SK-N-SH (cell line): Measurements from ENCODE around the gene PIGN. TPM values are rescaled to one million over a fixed set of nuclear protein-coding genes. Genes with fewer than 3 reads are reported as not detected.

ENCODE experiments used
- CTCF ChIA-PET: fragments of 300-600, 350-600 bp; formaldehyde crosslinking; extraction: SDS; loops from one replicate; lab custom pipeline; 2021; lab: Yijun Ruan, JAX
- POLR2A ChIA-PET: fragments of 350-600 bp; sonication (Branson Sonifier 250); formaldehyde crosslinking; extraction: SDS; loops from one replicate; lab custom pipeline; 2020; ENCODE audit warnings: antibody characterized with exemption, inconsistent platforms; lab: Yijun Ruan, JAX
- DNase-seq: peaks from one replicate; pipeline ENCODE4 v3.0.0; 2012
- H2AFZ ChIP-seq: fragments of 200-600 bp; sonication (generic); 2 replicates; pipeline ENCODE4 v1.8.1; 2016; ENCODE audit warnings: antibody characterized with exemption, mild to moderate bottlenecking, low read depth
- H3F3A ChIP-seq: fragments of 200-600 bp; sonication (generic); replicated peaks from 2 replicates; pipeline ENCODE3; 2016; ENCODE audit warnings: antibody characterized with exemption, mild to moderate bottlenecking; ENCODE audit not compliant: insufficient read depth
- H3K27ac ChIP-seq, 2 experiments: fragments of 200-500 bp in 1 of 2; fragments of 200-600 bp in 1 of 2; sonication (Bioruptor generic) in 1 of 2; sonication (generic), shearing (Covaris generic) in 1 of 2; 2 replicates each; pipeline versions ENCODE4 v1.5.1 to v1.6.1; 2014 to 2016; ENCODE audit warnings: low read depth in 2 of 2, inconsistent platforms in 1 of 2, low read length in 1 of 2, mild to moderate bottlenecking in 1 of 2, mixed read lengths in 1 of 2
- H3K27me3 ChIP-seq: fragments of 200-600 bp; sonication (generic), shearing (Covaris generic); 2 replicates; pipeline ENCODE4 v1.6.1; 2016; ENCODE audit warnings: mixed run types; ENCODE audit not compliant: insufficient read depth
- H3K36me3 ChIP-seq, 2 experiments: fragments of 200-500 bp in 1 of 2; fragments of 200-600 bp in 1 of 2; sonication (Bioruptor generic) in 1 of 2; sonication (generic) in 1 of 2; replicated peaks in 1 of 2; 2 replicates each; pipeline versions ENCODE3 to v1.5.1; 2014 to 2016; ENCODE audit warnings: low read length in 1 of 2, mild to moderate bottlenecking in 1 of 2; ENCODE audit not compliant: insufficient read depth in 2 of 2, control insufficient read depth in 1 of 2
- H3K4me1 ChIP-seq, 2 experiments: fragments of 200-500 bp in 1 of 2; fragments of 200-600 bp in 1 of 2; sonication (Bioruptor generic) in 1 of 2; sonication (generic), shearing (Covaris generic) in 1 of 2; 2 replicates each; pipeline versions ENCODE4 v1.5.1 to v1.6.1; 2014 to 2016; ENCODE audit warnings: low read depth in 1 of 2, low read length in 1 of 2, mixed run types in 1 of 2; ENCODE audit not compliant: insufficient read depth in 2 of 2, control insufficient read depth in 1 of 2
- H3K4me2 ChIP-seq: fragments of 200-600 bp; sonication (generic), shearing (Covaris generic); 2 replicates; pipeline ENCODE4 v1.6.1; 2017; ENCODE audit warnings: mixed run types
- H3K4me3 ChIP-seq, 2 experiments: fragments of 200-500 bp in 1 of 2; fragments of 200-600 bp in 1 of 2; sonication (Bioruptor generic) in 1 of 2; sonication (generic), shearing (Covaris generic) in 1 of 2; 2 replicates each; pipeline versions ENCODE4 v1.5.1 to v1.8.1; 2014 to 2016; ENCODE audit warnings: low read depth in 2 of 2, inconsistent platforms in 1 of 2, low read length in 1 of 2, mild to moderate bottlenecking in 1 of 2, mixed read lengths in 1 of 2, moderate library complexity in 1 of 2
- H3K79me2 ChIP-seq: fragments of 200-600 bp; sonication (generic); 2 replicates; pipeline ENCODE4 v1.8.1; 2017; ENCODE audit warnings: mild to moderate bottlenecking; ENCODE audit not compliant: insufficient read depth
- H3K9ac ChIP-seq: fragments of 200-600 bp; sonication (generic); 2 replicates; pipeline ENCODE4 v1.6.1; 2017; ENCODE audit warnings: mixed run types
- H3K9me2 ChIP-seq: fragments of 200-600 bp; sonication (generic); 2 replicates; pipeline ENCODE4 v1.6.1; 2017; ENCODE audit warnings: mixed run types
- H3K9me3 ChIP-seq: fragments of 200-600 bp; sonication (generic); 2 replicates; pipeline ENCODE4 v1.6.1; 2017; ENCODE audit warnings: mixed run types, mild to moderate bottlenecking, moderate library complexity
- H4K20me1 ChIP-seq: fragments of 200-600 bp; sonication (generic); 2 replicates; pipeline ENCODE4 v1.6.1; 2017; ENCODE audit warnings: mild to moderate bottlenecking, mixed run types; ENCODE audit not compliant: insufficient read depth
- EZH2phosphoT487 ChIP-seq: fragments of 200-600 bp; sonication (generic); IDR thresholded peaks from 2 replicates; pipeline ENCODE4 v1.6.1; 2017; ENCODE audit warnings: low read depth, mixed run types, mild to moderate bottlenecking, antibody characterized with exemption, moderate library complexity, borderline replicate concordance
- GABPA ChIP-seq: IDR thresholded peaks from 2 replicates; pipeline ENCODE4 v1.4.0; 2012; ENCODE audit warnings: low read depth, mild to moderate bottlenecking
- IRF3 ChIP-seq: fragments of 150-350 bp; IDR thresholded peaks from 2 replicates; pipeline ENCODE4 v1.6.1; 2016; ENCODE audit warnings: mild to moderate bottlenecking, low read depth, low read length
- NFIC ChIP-seq: IDR thresholded peaks from 2 replicates; pipeline ENCODE4 v1.4.0; 2012; ENCODE audit warnings: borderline replicate concordance
- NRF1 ChIP-seq: IDR thresholded peaks from 2 replicates; pipeline ENCODE4 v1.6.1; 2012; ENCODE audit warnings: low read depth, mild to moderate bottlenecking, low read length
- POLR2AphosphoS5 ChIP-seq: IDR thresholded peaks from 2 replicates; pipeline ENCODE4 v1.6.1; 2012; ENCODE audit warnings: low read depth, low read length
- REST ChIP-seq: IDR thresholded peaks from 2 replicates; pipeline ENCODE4 v1.6.1; 2012; ENCODE audit warnings: mild to moderate bottlenecking, low read depth, low read length, moderate library complexity
- RFX5 ChIP-seq: IDR thresholded peaks from 2 replicates; pipeline ENCODE4 v1.6.1; 2012; ENCODE audit warnings: mild to moderate bottlenecking, improper control_type of control experiment, low read length
- RXRA ChIP-seq: IDR thresholded peaks from 2 replicates; pipeline ENCODE4 v1.4.0; 2012; ENCODE audit warnings: low read depth, mild to moderate bottlenecking, borderline replicate concordance
- SIN3A ChIP-seq: IDR thresholded peaks from 2 replicates; pipeline ENCODE4 v1.6.1; 2012; ENCODE audit warnings: low read depth, mild to moderate bottlenecking, low read length, moderate library complexity, borderline replicate concordance
- TCF12 ChIP-seq: IDR thresholded peaks from 2 replicates; pipeline ENCODE4 v1.4.0; 2012
- TEAD4 ChIP-seq: IDR thresholded peaks from 2 replicates; pipeline ENCODE4 v1.4.0; 2012; ENCODE audit warnings: mild to moderate bottlenecking, borderline replicate concordance; ENCODE audit not compliant: insufficient read depth
- USF1 ChIP-seq: IDR thresholded peaks from 2 replicates; pipeline ENCODE4 v1.4.0; 2012; ENCODE audit warnings: low read depth, borderline replicate concordance
- WGBS: methylation state at CpG from one replicate; pipeline ENCODE4 v1.1.6; 2017; ENCODE audit warnings: low lambda C conversion rate; 5-methylcytosine and 5-hydroxymethylcytosine counted together
- polyA plus RNA-seq, 3 experiments: library from polyadenylated mRNA; depleted of rRNA; stranded (reverse); fragments of >200 nt; gene quantifications; 2 replicates each; pipeline ENCODE4 v1.2.3, GENCODE V29; 2012
- TF ChIP-seq, protein P1 (sequence below): fragments of 200-600 bp; sonication (generic); IDR thresholded peaks from 2 replicates; pipeline ENCODE4 v1.6.1; 2017; ENCODE audit warnings: antibody characterized with exemption, mild to moderate bottlenecking, moderate library complexity

The PIGN gene
- polyA plus RNA-seq, 1 of the 3 experiments (the other 2 are of a cell fraction), result 6.1 TPM

- TF ChIP-seq IRF3 (no peak), SIN3A (no peak)
Measured at GRCh38 chr18:62157843-62158242, 29.0 kb downstream of the PIGN start (continued).

- H3K9ac ChIP-seq, result no peak overlapping the region
- H3K27me3 ChIP-seq, result no peaks in the 10 kb centered on the region
- no peaks in the 10 kb centered on the region for H3K4me1 ChIP-seq
- H2AFZ ChIP-seq, result no peak overlapping the region
- 100% methylated on average over 1 of the region's 1 CpG for WGBS
- H3K79me2 ChIP-seq, result no peaks in the 10 kb centered on the region
- H3K36me3 ChIP-seq, result peaks cover 15 to 34% of the 10 kb centered on the region in 2 experiments
- no peaks in the 10 kb centered on the region for H3K9me3 ChIP-seq
- no peak for TF ChIP-seq GABPA
- TF ChIP-seq POLR2AphosphoS5, result no peak
- TF ChIP-seq RFX5, result no peak
- no peak for TF ChIP-seq USF1
- TF ChIP-seq, protein P1, sequence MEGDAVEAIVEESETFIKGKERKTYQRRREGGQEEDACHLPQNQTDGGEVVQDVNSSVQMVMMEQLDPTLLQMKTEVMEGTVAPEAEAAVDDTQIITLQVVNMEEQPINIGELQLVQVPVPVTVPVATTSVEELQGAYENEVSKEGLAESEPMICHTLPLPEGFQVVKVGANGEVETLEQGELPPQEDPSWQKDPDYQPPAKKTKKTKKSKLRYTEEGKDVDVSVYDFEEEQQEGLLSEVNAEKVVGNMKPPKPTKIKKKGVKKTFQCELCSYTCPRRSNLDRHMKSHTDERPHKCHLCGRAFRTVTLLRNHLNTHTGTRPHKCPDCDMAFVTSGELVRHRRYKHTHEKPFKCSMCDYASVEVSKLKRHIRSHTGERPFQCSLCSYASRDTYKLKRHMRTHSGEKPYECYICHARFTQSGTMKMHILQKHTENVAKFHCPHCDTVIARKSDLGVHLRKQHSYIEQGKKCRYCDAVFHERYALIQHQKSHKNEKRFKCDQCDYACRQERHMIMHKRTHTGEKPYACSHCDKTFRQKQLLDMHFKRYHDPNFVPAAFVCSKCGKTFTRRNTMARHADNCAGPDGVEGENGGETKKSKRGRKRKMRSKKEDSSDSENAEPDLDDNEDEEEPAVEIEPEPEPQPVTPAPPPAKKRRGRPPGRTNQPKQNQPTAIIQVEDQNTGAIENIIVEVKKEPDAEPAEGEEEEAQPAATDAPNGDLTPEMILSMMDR, result no peak
- no peak for TF ChIP-seq TEAD4
- no peak overlapping the region for H3K4me2 ChIP-seq
- DNase-seq, result no peak
- H3K4me3 ChIP-seq, result no peak overlapping the region
- CTCF ChIA-PET, result no interaction called here
- H3F3A ChIP-seq, result no peaks in the 10 kb centered on the region
- POLR2A ChIA-PET, result no interaction called here
- no peak overlapping the region for H3K27ac ChIP-seq
- H3K9me2 ChIP-seq, result no peaks in the 10 kb centered on the region
- no peaks in the 10 kb centered on the region for H4K20me1 ChIP-seq
Measured at GRCh38 chr18:62152844-62153243, 34.0 kb downstream of the PIGN start.

- Histone ChIP-seq H3K36me3 (peaks cover 10 to 29% of the 10 kb centered on the region in 2 experiments), H3K9me3 (no peaks in the 10 kb centered on the region), H3K27ac (no peak overlapping the region), H3K79me2 (no peaks in the 10 kb centered on the region), H3K4me3 (no peak overlapping the region), H3K4me1 (no peaks in the 10 kb centered on the region), H3K27me3 (no peaks in the 10 kb centered on the region), H3K4me2 (no peak overlapping the region), H3K9ac (no peak overlapping the region), H3K9me2 (no peaks in the 10 kb centered on the region), H3F3A (no peaks in the 10 kb centered on the region), H2AFZ (no peak overlapping the region), H4K20me1 (no peaks in the 10 kb centered on the region)
- WGBS, result 92% methylated on average over 9 of the region's 9 CpGs
- POLR2A ChIA-PET, result no interaction called here
- CTCF ChIA-PET, result no interaction called here
- no peak for DNase-seq
- no peak for TF ChIP-seq USF1
- TF ChIP-seq NRF1, result no peak
- TF ChIP-seq TCF12, result no peak
- no peak for TF ChIP-seq TEAD4
- no peak for TF ChIP-seq EZH2phosphoT487
- no peak for TF ChIP-seq NFIC
- no peak for TF ChIP-seq RXRA
- TF ChIP-seq REST, result no peak
Measured at GRCh38 chr18:62151068-62151771, 35.6 kb downstream of the PIGN start.
